ENCODE measurements around the gene EXOC6. TPM values are rescaled to one million over a fixed set of nuclear protein-coding genes. Genes with fewer than 3 reads are reported as not detected.

EXOC6 gene
- polyA plus RNA-seq, 1 donor (not counting 4 experiments of a cell fraction or from before 2014, with no cell fraction given) = 1.2 TPM

DNA sequence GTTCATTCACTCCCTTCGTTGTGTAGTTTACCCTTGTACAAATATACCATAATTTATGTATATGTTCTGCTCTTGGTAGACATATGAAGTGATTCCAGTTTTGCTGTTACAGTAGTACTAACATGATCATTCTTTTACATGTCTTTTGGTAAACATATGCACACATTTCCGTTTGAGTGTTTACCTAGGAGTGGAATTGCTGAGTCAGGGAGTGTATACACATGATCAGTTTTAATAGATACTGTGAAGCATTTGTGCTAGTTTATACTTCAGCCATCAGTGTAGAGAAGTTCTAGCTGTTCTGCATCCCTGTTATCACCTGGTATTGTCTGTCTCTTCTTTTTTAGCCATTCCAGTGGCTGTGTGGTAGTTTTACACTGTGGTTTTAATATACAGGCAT lies 177.8 kb downstream of the EXOC6 start:
- Histone ChIP-seq H3K27me3 (ENCODE audit: control insufficient read depth, extremely low read depth, insufficient read depth, low read length) (no peaks in the 10 kb centered on the region), H3K4me3 (ENCODE audit: control insufficient read depth in 2 of 3, extremely low read depth in 1 of 3, insufficient read depth in 2 of 3, low read depth in 1 of 3, low read length in 3 of 3) (no peak overlapping the region), H3K79me2 (ENCODE audit: control insufficient read depth, insufficient read depth, low read length) (no peaks in the 10 kb centered on the region), H3K9me3 (ENCODE audit: control insufficient read depth, low read depth, low read length) (no peaks in the 10 kb centered on the region), H3K9ac (ENCODE audit: control insufficient read depth, extremely low read depth, insufficient read depth, low read length) (no peak overlapping the region), H3K4me1 (ENCODE audit: control insufficient read depth, extremely low read depth, insufficient read depth, low read length) (peaks cover 11% of the 10 kb centered on the region), H4K20me1 (ENCODE audit: control insufficient read depth, extremely low read depth, insufficient read depth, low read length) (no peaks in the 10 kb centered on the region), H3K27ac (ENCODE audit: control insufficient read depth, insufficient read depth, low read length) (no peak overlapping the region), H2AFZ (ENCODE audit: control insufficient read depth, low read length) (no peak overlapping the region), H3K9me1 (ENCODE audit: control insufficient read depth, extremely low read depth, insufficient read depth, low read length) (no peaks in the 10 kb centered on the region), H3K4me2 (ENCODE audit: control insufficient read depth, extremely low read depth, insufficient read depth, low read depth, low read length) (no peak overlapping the region), H3K36me3 (ENCODE audit: control insufficient read depth in 2 of 2, extremely low read depth in 1 of 2, insufficient read depth in 2 of 2, low read length in 2 of 2) (no peaks in the 10 kb centered on the region)
- TF ChIP-seq, protein P1, sequence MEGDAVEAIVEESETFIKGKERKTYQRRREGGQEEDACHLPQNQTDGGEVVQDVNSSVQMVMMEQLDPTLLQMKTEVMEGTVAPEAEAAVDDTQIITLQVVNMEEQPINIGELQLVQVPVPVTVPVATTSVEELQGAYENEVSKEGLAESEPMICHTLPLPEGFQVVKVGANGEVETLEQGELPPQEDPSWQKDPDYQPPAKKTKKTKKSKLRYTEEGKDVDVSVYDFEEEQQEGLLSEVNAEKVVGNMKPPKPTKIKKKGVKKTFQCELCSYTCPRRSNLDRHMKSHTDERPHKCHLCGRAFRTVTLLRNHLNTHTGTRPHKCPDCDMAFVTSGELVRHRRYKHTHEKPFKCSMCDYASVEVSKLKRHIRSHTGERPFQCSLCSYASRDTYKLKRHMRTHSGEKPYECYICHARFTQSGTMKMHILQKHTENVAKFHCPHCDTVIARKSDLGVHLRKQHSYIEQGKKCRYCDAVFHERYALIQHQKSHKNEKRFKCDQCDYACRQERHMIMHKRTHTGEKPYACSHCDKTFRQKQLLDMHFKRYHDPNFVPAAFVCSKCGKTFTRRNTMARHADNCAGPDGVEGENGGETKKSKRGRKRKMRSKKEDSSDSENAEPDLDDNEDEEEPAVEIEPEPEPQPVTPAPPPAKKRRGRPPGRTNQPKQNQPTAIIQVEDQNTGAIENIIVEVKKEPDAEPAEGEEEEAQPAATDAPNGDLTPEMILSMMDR (optimal IDR thresholded peaks at IDR 0.05 in 1 of 3, IDR thresholded peaks at IDR 0.05 in 1 of 3, conservative IDR thresholded peaks at IDR 0.05 in 1 of 3; ENCODE audit: extremely low read depth in 1 of 3, insufficient read depth in 2 of 3, low read length in 3 of 3) = no peak
- no peak for TF ChIP-seq EZH2 (IDR thresholded peaks at IDR 0.05; ENCODE audit: low read length)
- dilution Hi-C loops (cut with MboI; ENCODE audit: extremely low pct_ligation_motif_present, low sequenced_read_pairs) = no loop called here
- no peak for DNase-seq (ENCODE audit: low read depth, low spot score)
- FAIRE-seq = no peak

DNA sequence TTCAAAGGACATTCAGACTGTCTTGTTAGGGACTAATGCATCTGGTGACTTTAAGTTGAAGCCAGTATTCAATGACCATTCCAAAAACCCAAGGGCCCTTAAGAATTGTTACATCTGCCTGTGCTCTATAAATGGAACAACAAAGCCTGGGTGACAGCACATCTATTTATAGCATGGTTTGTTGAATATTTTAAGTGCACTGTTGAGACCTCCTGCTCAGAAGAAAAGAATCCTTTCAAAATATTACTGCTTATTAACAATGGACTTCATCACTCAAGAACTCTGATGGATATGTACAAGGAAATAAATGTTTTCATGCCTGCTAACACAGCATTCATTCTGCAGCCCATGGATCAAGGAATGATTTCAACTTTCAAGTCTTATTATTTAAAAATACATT lies 179.2 kb downstream of the EXOC6 start:
- Histone ChIP-seq H3K27me3 (ENCODE audit: control insufficient read depth, extremely low read depth, insufficient read depth, low read length) (no peaks in the 10 kb centered on the region), H2AFZ (ENCODE audit: control insufficient read depth, low read length) (no peak overlapping the region), H3K9me3 (ENCODE audit: control insufficient read depth, low read depth, low read length) (no peaks in the 10 kb centered on the region), H3K27ac (ENCODE audit: control insufficient read depth, insufficient read depth, low read length) (no peak overlapping the region), H3K9ac (ENCODE audit: control insufficient read depth, extremely low read depth, insufficient read depth, low read length) (no peak overlapping the region), H3K4me3 (ENCODE audit: control insufficient read depth in 2 of 3, extremely low read depth in 1 of 3, insufficient read depth in 2 of 3, low read depth in 1 of 3, low read length in 3 of 3) (no peak overlapping the region), H3K36me3 (ENCODE audit: control insufficient read depth in 2 of 2, extremely low read depth in 1 of 2, insufficient read depth in 2 of 2, low read length in 2 of 2) (no peaks in the 10 kb centered on the region), H3K4me1 (ENCODE audit: control insufficient read depth, extremely low read depth, insufficient read depth, low read length) (peaks cover 11% of the 10 kb centered on the region), H3K79me2 (ENCODE audit: control insufficient read depth, insufficient read depth, low read length) (no peaks in the 10 kb centered on the region), H3K4me2 (ENCODE audit: control insufficient read depth, extremely low read depth, insufficient read depth, low read depth, low read length) (no peak overlapping the region), H3K9me1 (ENCODE audit: control insufficient read depth, extremely low read depth, insufficient read depth, low read length) (no peaks in the 10 kb centered on the region), H4K20me1 (ENCODE audit: control insufficient read depth, extremely low read depth, insufficient read depth, low read length) (no peaks in the 10 kb centered on the region)
- FAIRE-seq (no peak), DNase-seq (ENCODE audit: low read depth, low spot score) (no peak)
- TF ChIP-seq EZH2 (IDR thresholded peaks at IDR 0.05; ENCODE audit: low read length) = no peak
- dilution Hi-C loops (cut with MboI; ENCODE audit: extremely low pct_ligation_motif_present, low sequenced_read_pairs) = no loop called here

DNA sequence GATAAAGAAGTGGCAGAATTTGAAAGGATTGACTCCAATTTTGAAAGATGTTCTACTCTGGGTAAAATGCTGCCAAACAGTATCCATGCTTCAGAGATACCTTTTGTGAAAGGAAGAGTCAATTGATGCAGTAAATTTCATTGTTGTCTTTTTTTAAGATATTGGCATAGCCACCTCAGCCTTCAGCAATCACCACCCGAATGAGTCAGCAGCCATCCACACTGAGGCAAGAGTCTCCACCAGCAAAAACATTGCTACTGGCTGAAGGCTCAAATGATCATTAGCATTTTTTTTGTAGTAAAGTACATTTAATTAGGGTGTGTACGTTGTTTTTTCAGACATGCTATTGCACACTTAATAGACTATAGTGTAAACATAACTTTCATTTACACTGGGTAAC lies 180.6 kb downstream of the EXOC6 start:
- FAIRE-seq = no peak
- dilution Hi-C loops (cut with MboI; ENCODE audit: extremely low pct_ligation_motif_present, low sequenced_read_pairs) = no loop called here

More for the DNA sequence above, 180.6 kb downstream of the EXOC6 start:
- TF ChIP-seq EZH2 (IDR thresholded peaks at IDR 0.05; ENCODE audit: low read length) = no peak
- TF ChIP-seq, protein P1 (optimal IDR thresholded peaks at IDR 0.05 in 1 of 3, IDR thresholded peaks at IDR 0.05 in 1 of 3, conservative IDR thresholded peaks at IDR 0.05 in 1 of 3; ENCODE audit: extremely low read depth in 1 of 3, insufficient read depth in 2 of 3, low read length in 3 of 3) = no peak
- Histone ChIP-seq H3K27ac (ENCODE audit: control insufficient read depth, insufficient read depth, low read length) (no peak overlapping the region), H3K4me3 (ENCODE audit: control insufficient read depth in 2 of 3, extremely low read depth in 1 of 3, insufficient read depth in 2 of 3, low read depth in 1 of 3, low read length in 3 of 3) (no peak overlapping the region), H3K4me2 (ENCODE audit: control insufficient read depth, extremely low read depth, insufficient read depth, low read depth, low read length) (no peak overlapping the region), H3K27me3 (ENCODE audit: control insufficient read depth, extremely low read depth, insufficient read depth, low read length) (no peaks in the 10 kb centered on the region), H2AFZ (ENCODE audit: control insufficient read depth, low read length) (no peak overlapping the region), H3K79me2 (ENCODE audit: control insufficient read depth, insufficient read depth, low read length) (no peaks in the 10 kb centered on the region), H3K36me3 (ENCODE audit: control insufficient read depth in 2 of 2, extremely low read depth in 1 of 2, insufficient read depth in 2 of 2, low read length in 2 of 2) (no peaks in the 10 kb centered on the region), H3K4me1 (ENCODE audit: control insufficient read depth, extremely low read depth, insufficient read depth, low read length) (peaks cover 11% of the 10 kb centered on the region), H3K9me3 (ENCODE audit: control insufficient read depth, low read depth, low read length) (no peaks in the 10 kb centered on the region), H3K9ac (ENCODE audit: control insufficient read depth, extremely low read depth, insufficient read depth, low read length) (no peak overlapping the region), H4K20me1 (ENCODE audit: control insufficient read depth, extremely low read depth, insufficient read depth, low read length) (no peaks in the 10 kb centered on the region), H3K9me1 (ENCODE audit: control insufficient read depth, extremely low read depth, insufficient read depth, low read length) (no peaks in the 10 kb centered on the region)
- DNase-seq (ENCODE audit: low read depth, low spot score) = no peak
